ENCODE data around the gene RBM23.
"Not testable (repeated sequence)": the region's sequence is repeated elsewhere in the genome, so short reads cannot be mapped to it uniquely, and the experiment has no call there.

RBM23 gene

GRCh38 chr14:22915886-22916521 lies 2.9 kb downstream of the RBM23 start:
- peak; percentile 27 for DNase-seq

DNA sequence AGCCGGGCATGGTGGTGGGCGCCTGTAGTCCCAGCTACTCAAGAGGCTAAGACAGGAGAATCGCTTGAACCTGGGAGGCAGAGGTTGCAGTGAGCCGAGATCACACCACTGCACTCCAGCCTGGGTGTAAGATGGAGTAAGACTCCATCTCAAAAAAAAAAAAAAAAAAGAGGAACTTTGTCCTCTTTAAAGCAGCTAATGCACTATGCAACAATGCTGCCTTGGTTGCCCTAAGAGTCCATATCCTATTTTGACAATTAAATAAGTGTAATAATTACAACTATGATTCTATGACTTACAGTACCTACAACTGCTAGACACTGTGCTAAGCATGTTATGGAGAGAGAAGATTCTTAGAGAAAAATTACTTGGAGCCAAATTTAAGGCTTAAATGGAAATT lies 4.1 kb downstream of the RBM23 start:
- DNase-seq, result not testable (repeated sequence)

DNA sequence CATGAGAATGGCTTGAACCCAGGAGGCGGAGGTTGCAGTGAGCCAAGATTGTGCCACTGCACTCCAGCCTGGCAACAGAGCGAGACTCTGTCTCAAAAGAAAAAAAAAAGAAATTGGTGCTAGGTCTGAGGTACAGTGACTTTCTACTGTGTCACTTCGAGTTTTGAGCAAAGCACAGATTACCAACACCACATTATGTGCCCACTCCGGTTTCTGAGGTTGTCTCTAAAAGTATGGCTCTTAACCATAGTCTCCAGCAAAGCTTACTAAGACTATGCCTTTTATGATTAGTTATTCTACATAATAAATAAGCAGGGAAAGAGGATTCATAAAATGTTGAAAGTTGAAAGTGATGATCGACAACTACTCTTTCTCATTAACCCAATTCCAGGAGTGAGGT lies 8.0 kb downstream of the RBM23 start:
- no peak for DNase-seq

DNA sequence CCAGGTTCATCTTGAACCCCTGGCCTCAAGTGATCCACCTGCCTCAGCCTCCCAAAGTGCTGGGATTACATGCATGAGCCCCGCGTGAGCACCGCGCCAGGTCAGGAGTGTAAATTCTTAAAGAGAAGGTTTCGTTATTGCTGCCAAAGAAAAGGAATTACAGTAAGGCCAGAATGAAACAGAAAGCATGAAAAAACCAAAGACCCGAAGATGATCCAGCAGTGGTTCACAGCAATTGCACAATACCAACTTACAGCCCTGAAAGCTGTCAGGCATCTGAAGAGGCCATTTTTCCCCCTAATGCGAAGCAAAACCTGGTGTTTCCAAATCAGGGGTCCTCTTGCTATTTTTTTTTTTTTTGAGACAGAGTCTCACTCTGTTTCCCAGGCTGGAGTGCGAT lies 10.3 kb downstream of the RBM23 start:
- DNase-seq, result peak; percentile 55

DNA sequence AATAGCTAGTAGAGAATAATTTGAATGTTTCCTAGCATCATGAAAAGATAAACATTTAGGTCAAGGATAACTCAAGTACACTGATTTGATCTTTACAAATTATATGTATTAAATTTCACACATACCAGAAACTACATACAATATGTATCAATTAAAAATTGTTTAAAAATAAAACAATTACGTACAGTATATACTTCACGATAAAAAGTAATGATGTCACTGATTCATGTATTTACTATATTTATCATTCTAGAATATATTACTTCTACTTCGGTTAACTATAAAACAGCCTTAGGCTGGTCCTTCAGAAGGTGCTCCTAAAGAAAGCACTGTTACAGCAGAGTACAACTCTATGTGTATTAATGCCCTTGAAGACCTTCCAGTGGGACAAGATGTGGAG lies 11.5 kb downstream of the RBM23 start:
- DNase-seq, result no peak

DNA sequence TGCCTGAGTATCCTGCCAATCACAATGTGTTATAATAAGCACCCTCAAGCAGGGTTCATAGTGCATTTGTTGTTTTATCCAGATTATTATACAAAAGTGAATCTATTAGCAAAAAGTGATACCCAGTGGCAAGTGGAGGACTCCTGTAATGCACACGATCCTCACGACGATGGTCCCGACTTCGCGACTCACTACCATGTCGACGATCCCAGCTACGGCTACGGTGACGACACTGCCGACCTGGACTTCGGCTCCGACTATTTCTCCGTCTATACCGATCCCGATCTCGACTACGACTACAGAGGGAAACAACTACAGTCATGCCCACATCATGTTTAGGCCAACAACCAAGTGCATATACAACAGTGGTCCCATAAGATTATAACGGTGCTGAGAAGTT lies 12.9 kb downstream of the RBM23 start:
- no peak for DNase-seq

- DNase-seq, result no peak
These were observed 13.3 kb downstream of the RBM23 start for GRCh38 chr14:22905627-22906026.

DNA sequence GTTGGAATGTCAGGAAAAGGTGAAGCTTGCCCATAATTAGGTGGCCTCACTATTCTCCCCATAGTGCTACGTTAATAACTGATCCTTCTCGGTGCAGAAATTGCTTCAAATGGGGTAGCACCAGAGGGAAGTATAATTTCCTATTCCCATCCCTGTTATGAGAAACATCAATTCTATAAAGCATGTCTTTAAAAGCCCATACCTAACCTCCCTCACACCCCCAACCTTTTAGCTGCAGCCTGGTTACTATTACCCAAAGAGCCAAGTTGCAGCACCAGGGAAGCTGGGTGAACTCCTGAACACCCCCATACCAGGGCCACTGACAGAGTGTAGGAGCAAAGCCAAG lies 15.2 kb downstream of the RBM23 start:
- no peak for DNase-seq

DNA sequence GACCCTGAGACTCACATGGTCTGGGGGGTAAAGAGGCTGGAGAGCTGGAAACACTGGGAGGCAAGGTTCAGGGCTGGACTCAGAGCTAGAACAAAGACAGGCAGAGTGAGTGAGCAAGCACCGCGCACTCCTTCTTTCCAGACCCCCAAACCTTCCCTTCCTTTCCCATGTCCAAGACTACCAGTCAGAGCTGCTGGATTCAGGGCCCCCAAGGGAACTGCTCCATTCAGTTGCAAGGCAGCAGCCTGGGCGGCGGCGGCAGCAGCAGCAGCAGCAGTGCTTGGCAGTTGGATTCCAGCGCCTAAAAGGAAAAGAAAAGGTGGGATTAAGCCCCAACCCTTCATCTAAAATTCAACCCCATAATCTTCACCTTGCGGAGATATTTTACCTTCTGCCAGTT lies 17.1 kb downstream of the RBM23 start:
- DNase-seq, result no peak

- DNase-seq, result no peak
These were observed 18.7 kb downstream of the RBM23 start for GRCh38 chr14:22900081-22900799.

- no peak for DNase-seq
These were observed 20.5 kb downstream of the RBM23 start for GRCh38 chr14:22898302-22899090.

DNA sequence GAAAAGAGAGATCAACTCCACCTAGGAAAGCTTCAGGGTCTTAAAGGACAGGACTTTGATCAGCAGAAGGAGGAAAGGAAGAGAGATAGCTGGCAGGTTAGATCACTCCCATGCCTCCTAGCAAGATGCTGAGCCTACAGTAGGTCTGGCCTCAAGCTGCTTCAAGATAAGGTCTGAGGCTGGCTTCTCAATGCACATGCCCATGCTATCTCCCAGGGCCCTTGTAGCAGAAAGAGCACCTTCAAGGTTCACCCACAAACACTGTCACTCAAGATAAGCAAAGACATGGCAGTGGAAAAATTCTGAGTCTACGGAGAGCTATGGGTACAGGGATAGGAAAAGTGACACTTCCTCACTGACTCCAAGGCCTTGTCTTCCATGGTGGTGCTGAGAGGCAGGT lies 21.6 kb downstream of the RBM23 start:
- DNase-seq, result no peak

DNA sequence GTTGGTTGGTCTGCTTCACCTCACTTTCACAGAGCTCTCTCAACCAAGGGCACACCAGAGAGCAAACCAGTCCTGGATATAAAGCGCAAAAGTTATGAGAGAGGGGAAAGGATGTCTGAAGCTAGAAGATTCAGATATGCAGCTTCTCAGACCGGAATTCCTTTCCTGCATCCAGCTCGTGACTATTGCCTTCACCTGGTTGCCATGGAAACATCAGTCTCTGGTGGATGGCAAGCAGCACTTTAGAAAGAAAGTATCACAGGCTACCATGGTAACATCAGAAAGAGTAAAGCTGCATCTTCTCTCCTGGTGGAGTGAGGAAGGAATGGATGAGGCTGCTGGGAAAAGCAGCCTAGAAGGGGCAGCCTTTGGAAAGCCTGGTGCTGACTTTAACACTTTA lies 22.2 kb downstream of the RBM23 start:
- DNase-seq, result no peak

GRCh38 chr14:22896356-22896755 lies 22.6 kb downstream of the RBM23 start:
- no peak for DNase-seq

DNA sequence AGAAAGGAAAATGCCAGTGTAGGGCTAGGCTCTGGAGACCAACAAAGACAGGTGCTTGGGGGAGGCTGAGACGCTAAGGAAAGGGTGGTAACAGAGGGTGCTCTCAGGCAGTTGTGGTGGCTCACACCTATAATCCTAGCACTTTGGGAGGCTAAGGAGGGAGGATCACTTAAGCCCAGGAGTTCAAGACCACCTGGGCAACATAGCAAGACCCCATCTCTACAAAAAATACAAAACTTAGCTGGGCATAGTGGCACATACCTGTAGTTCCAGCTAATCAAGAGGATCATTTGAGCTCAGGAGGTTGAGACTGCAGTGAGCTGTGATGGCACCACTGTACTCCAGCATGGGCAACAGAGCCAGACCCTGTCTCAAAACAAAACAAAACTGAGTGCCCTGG lies 23.5 kb downstream of the RBM23 start:
- DNase-seq, result no peak

DNA sequence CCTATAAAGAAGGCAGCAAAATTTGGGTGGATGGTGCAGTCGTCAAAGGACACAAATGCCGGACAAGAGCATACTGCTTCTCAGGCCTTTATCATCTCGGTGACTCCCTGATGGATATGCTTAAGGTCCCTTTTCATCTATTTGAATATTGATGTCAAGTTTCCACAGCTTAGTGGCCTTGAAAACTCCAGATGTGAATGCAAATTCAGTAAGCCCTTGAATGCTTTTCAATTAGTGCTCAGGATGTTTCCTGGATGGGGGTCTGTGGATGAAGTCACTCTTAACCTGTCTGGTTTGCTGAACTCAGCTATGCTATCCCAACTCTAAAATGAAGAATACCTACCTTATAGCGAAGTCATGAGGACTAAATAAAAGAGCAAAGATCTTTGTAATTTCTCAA lies 25.2 kb downstream of the RBM23 start:
- DNase-seq, result no peak

DNA sequence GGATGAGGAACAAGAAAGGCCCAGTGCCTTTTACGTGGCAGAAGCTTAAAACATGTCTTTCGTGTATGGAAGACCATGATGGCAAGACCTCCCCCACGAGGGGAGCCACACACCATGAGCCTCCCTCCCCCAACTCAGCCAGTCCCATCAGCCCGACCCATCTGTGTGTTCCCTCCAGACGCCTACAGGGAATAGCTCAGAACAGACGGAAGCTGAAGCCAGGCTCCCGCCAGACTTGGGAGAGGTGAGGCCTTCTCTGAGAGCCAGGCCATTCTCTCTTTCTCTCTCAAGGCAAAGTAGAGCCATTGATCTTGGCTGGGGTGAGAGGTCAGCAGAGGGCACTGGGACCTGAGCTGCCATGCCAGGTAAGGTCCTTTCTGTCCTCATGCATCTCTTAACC lies 26.5 kb downstream of the RBM23 start:
- no peak for DNase-seq

GRCh38 chr14:22890416-22890815 lies 28.5 kb downstream of the RBM23 start:
- no peak for DNase-seq

- DNase-seq, result no peak
These were observed 30.3 kb downstream of the RBM23 start for GRCh38 chr14:22888662-22889061.

DNA sequence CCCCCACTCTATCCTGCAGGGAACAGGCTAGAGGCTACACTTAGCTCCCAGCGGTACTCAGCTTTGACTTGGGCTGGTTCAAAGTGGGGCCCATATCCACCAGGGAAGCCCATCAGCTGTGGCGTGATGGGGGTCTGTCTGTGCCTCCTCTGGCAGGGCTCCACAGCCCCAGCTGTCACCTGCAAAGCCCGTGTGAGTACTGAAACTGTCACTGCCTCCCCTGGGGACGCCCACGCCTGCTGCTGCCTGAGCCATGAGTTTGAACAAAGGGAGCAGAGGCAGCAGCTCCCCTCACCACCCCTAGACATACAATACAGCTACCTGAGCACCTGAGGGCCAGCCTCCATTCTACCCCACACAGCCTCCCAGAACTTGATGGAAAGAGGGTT lies 31.0 kb downstream of the RBM23 start:
- no peak for DNase-seq

DNA sequence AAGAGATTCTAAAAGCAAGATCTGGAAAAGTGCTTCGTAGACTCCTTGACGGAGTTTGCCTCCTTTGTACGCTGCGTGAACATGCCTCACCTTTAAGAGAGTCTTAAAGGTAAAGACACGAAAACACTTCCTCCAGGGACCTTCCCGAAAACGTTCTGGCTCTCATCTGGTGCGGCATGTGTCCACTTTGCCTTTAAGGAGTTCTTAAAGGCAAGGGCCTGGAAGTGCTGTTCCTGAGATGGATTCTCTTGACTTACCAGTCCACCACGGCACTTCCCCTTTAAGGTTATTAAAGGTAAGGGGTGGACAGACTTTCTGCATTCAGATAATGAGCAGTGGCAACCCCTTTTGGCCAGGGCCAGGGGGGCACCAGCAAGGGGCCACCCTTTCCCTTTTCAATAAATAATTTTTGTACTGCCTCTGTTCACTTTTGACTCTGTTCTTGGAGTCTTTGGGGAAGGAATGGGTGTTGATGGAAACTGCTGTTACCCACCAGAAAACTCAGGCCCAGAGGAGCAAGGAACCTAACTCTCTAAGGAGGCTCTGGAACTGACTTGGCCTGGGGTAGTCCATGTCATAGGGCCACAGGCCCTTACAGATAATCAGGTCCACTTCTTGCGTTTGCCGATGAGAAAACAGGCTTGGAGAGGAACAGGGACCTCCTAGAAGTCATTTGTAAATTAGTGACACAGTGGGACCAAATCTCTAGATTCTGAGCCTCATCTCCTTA lies 31.5 kb downstream of the RBM23 start:
- DNase-seq, result no peak

DNA sequence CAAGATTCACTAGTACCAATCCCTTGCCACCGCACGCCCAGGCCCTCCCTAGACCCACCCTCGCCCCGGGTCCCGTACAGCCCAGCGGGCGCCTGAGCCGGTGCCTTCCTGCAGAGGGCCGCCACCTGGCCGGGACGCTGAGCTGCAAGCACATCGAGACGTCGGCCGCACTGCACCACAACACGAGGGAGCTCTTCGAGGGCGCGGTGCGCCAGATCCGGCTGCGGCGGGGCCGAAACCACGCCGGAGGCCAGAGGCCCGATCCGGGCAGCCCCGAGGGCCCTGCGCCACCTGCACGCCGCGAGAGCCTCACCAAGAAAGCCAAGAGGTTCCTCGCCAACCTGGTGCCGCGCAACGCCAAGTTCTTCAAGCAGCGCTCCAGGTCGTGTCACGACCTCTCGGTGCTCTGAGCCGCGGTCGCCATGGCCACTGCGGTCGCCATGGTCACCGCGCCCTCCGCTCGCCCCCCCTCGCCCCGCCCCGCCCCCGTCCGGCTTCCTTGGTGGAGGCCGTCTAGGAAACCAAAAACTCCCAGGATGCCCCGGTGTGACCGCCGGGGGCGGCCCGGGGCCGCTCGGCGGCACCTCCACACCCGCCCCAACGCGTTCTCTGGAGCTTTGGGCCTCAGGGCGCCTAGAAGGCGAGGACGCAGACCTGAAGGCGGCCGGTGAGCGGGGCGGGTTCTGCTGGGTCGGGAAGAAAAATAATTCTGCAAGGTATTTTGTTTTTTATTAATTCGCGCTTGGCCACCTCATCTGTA lies 32.3 kb downstream of the RBM23 start:
- DNase-seq, result no peak

- no peak for DNase-seq
These were observed 33.0 kb downstream of the RBM23 start for GRCh38 chr14:22885975-22886374.

Data from SIG-M5 (cell line).